ENCODE data around the gene LYST.

Gene LYST

GRCh38 chr1:235657747-235658526 lies 208.8 kb downstream of the LYST start:
- no peaks in the 10 kb centered on the region for H3K79me2 ChIP-seq (ENCODE audit: insufficient read depth, low read length)
- H3F3A ChIP-seq (ENCODE audit: low read depth) = no peaks in the 10 kb centered on the region
- TF ChIP-seq EZH2phosphoT487 (IDR thresholded peaks at IDR 0.05; ENCODE audit: borderline replicate concordance) = no peak
- TF ChIP-seq, protein P1, sequence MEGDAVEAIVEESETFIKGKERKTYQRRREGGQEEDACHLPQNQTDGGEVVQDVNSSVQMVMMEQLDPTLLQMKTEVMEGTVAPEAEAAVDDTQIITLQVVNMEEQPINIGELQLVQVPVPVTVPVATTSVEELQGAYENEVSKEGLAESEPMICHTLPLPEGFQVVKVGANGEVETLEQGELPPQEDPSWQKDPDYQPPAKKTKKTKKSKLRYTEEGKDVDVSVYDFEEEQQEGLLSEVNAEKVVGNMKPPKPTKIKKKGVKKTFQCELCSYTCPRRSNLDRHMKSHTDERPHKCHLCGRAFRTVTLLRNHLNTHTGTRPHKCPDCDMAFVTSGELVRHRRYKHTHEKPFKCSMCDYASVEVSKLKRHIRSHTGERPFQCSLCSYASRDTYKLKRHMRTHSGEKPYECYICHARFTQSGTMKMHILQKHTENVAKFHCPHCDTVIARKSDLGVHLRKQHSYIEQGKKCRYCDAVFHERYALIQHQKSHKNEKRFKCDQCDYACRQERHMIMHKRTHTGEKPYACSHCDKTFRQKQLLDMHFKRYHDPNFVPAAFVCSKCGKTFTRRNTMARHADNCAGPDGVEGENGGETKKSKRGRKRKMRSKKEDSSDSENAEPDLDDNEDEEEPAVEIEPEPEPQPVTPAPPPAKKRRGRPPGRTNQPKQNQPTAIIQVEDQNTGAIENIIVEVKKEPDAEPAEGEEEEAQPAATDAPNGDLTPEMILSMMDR (conservative IDR thresholded peaks at IDR 0.05; ENCODE audit: low read length) = no peak
- no peak overlapping the region for H3K4me3 ChIP-seq (ENCODE audit: low read length, poor library complexity, severe bottlenecking)
- H3K4me1 ChIP-seq (ENCODE audit: insufficient read depth, low read length, poor library complexity, severe bottlenecking) = peaks cover 10% of the 10 kb centered on the region
- no peak overlapping the region for H3K4me2 ChIP-seq (ENCODE audit: low read depth, low read length, poor library complexity, severe bottlenecking)
- no peaks in the 10 kb centered on the region for H4K20me1 ChIP-seq (ENCODE audit: insufficient read depth, low read length, poor library complexity, severe bottlenecking)
- peak overlapping the region; percentile 37; the same call in 1 of the 2 replicates for H2AFZ ChIP-seq (ENCODE audit: low read length)
- no peaks in the 10 kb centered on the region for H3K9me2 ChIP-seq (replicated peaks; ENCODE audit: low read depth, low read length)
- no peak overlapping the region for H3K9ac ChIP-seq (ENCODE audit: low read depth, low read length, poor library complexity, severe bottlenecking)
- no peaks in the 10 kb centered on the region; the same call in 1 of the 2 replicates for H3K9me3 ChIP-seq (ENCODE audit: insufficient read depth, low read depth, low read length)
- H3K27me3 ChIP-seq (ENCODE audit: insufficient read depth, low read length, poor library complexity, severe bottlenecking) = no peaks in the 10 kb centered on the region
- H3K36me3 ChIP-seq (ENCODE audit: insufficient read depth, low read length) = no peaks in the 10 kb centered on the region

- Histone ChIP-seq H4K20me1 (ENCODE audit: insufficient read depth, low read length, poor library complexity, severe bottlenecking) (no peaks in the 10 kb centered on the region), H3F3A (ENCODE audit: low read depth) (no peaks in the 10 kb centered on the region), H3K9me3 (ENCODE audit: insufficient read depth, low read depth, low read length) (no peaks in the 10 kb centered on the region; the same call in 1 of the 2 replicates), H3K4me1 (ENCODE audit: insufficient read depth, low read length, poor library complexity, severe bottlenecking) (peaks cover 10% of the 10 kb centered on the region), H3K9ac (ENCODE audit: low read depth, low read length, poor library complexity, severe bottlenecking) (no peak overlapping the region), H3K4me3 (ENCODE audit: low read length, poor library complexity, severe bottlenecking) (no peak overlapping the region), H3K79me2 (ENCODE audit: insufficient read depth, low read length) (no peaks in the 10 kb centered on the region), H2AFZ (ENCODE audit: low read length) (no peak overlapping the region), H3K36me3 (ENCODE audit: insufficient read depth, low read length) (no peaks in the 10 kb centered on the region), H3K4me2 (ENCODE audit: low read depth, low read length, poor library complexity, severe bottlenecking) (no peak overlapping the region), H3K9me2 (replicated peaks; ENCODE audit: low read depth, low read length) (no peaks in the 10 kb centered on the region), H3K27me3 (ENCODE audit: insufficient read depth, low read length, poor library complexity, severe bottlenecking) (no peaks in the 10 kb centered on the region)
- TF ChIP-seq EZH2phosphoT487 (IDR thresholded peaks at IDR 0.05; ENCODE audit: borderline replicate concordance) = no peak
- TF ChIP-seq, protein P1 (conservative IDR thresholded peaks at IDR 0.05; ENCODE audit: low read length) = no peak
Measured at GRCh38 chr1:235657269-235657668, 209.4 kb downstream of the LYST start.

- H3K4me2 ChIP-seq (ENCODE audit: low read depth, low read length, poor library complexity, severe bottlenecking) = no peak overlapping the region
- TF ChIP-seq, protein P1 (conservative IDR thresholded peaks at IDR 0.05; ENCODE audit: low read length) = no peak
- no peak for TF ChIP-seq EZH2phosphoT487 (IDR thresholded peaks at IDR 0.05; ENCODE audit: borderline replicate concordance)
Measured at GRCh38 chr1:235652364-235652763, 214.3 kb downstream of the LYST start.

More at GRCh38 chr1:235652364-235652763, 214.3 kb downstream of the LYST start:
- Histone ChIP-seq H4K20me1 (ENCODE audit: insufficient read depth, low read length, poor library complexity, severe bottlenecking) (no peaks in the 10 kb centered on the region), H3F3A (ENCODE audit: low read depth) (no peaks in the 10 kb centered on the region), H3K36me3 (ENCODE audit: insufficient read depth, low read length) (no peaks in the 10 kb centered on the region), H3K4me3 (ENCODE audit: low read length, poor library complexity, severe bottlenecking) (no peak overlapping the region), H3K9ac (ENCODE audit: low read depth, low read length, poor library complexity, severe bottlenecking) (no peak overlapping the region), H3K27me3 (ENCODE audit: insufficient read depth, low read length, poor library complexity, severe bottlenecking) (no peaks in the 10 kb centered on the region), H3K9me3 (ENCODE audit: insufficient read depth, low read depth, low read length) (no peaks in the 10 kb centered on the region; the same call in 1 of the 2 replicates), H3K79me2 (ENCODE audit: insufficient read depth, low read length) (no peaks in the 10 kb centered on the region), H3K9me2 (replicated peaks; ENCODE audit: low read depth, low read length) (no peaks in the 10 kb centered on the region), H2AFZ (ENCODE audit: low read length) (no peak overlapping the region), H3K4me1 (ENCODE audit: insufficient read depth, low read length, poor library complexity, severe bottlenecking) (no peaks in the 10 kb centered on the region)
